Activated CD8-positive, alpha-beta memory T cell treated with anti-CD3 and anti-CD28 coated beads, Interleukin-2, amount 50 U/mL, for 48 hours (primary cell): ENCODE measurements around the gene CCDC191.

Source experiments
- DNase-seq: peaks from one replicate; pipeline ENCODE4 v3.0.0-alpha.2; 2020

The CCDC191 gene

GRCh38 chr3:114056130-114057010, at the start of gene CCDC191, which contains the start of gene QTRT2:
TSS of gene CCDC191 (minus strand) at chr3:114056526. CDS start at chr3:114056466, 60 bp downstream.
TSS of gene QTRT2 (plus strand) at chr3:114056737. CDS start at chr3:114065258, 8,521 bp downstream.
- peak; percentile 98 for DNase-seq

GRCh38 chr3:114104414-114104813, 48.1 kb upstream of the CCDC191 start:
- no peak for DNase-seq

GRCh38 chr3:114103858-114104257, 47.5 kb upstream of the CCDC191 start:
- no peak for DNase-seq

- no peak for DNase-seq
These were observed 46.9 kb upstream of the CCDC191 start for GRCh38 chr3:114103181-114103580.

- no peak for DNase-seq
These were observed 44.8 kb upstream of the CCDC191 start for GRCh38 chr3:114101101-114101500.

GRCh38 chr3:114095796-114096195, 39.5 kb upstream of the CCDC191 start:
- DNase-seq = no peak

- no peak for DNase-seq
These were observed 37.3 kb upstream of the CCDC191 start for GRCh38 chr3:114093596-114093995.

GRCh38 chr3:114093016-114093380, 36.7 kb upstream of the CCDC191 start:
- DNase-seq = no peak

GRCh38 chr3:114092151-114093015, 36.1 kb upstream of the CCDC191 start:
- DNase-seq = no peak

GRCh38 chr3:114089675-114090074, 33.3 kb upstream of the CCDC191 start:
- DNase-seq = no peak

- DNase-seq = no peak
These were observed 30.0 kb upstream of the CCDC191 start for GRCh38 chr3:114086356-114086755.

- no peak for DNase-seq
These were observed 26.8 kb upstream of the CCDC191 start for GRCh38 chr3:114083112-114083511.

GRCh38 chr3:114081037-114081436, 24.7 kb upstream of the CCDC191 start:
- no peak for DNase-seq

- DNase-seq = no peak
These were observed 23.9 kb upstream of the CCDC191 start for GRCh38 chr3:114080201-114080600.

- no peak for DNase-seq
These were observed 23.4 kb upstream of the CCDC191 start for GRCh38 chr3:114079761-114080160.

GRCh38 chr3:114078126-114078525, 21.8 kb upstream of the CCDC191 start:
- no peak for DNase-seq

GRCh38 chr3:114076711-114077110, 20.4 kb upstream of the CCDC191 start:
- no peak for DNase-seq

GRCh38 chr3:114071786-114072185, 15.5 kb upstream of the CCDC191 start:
- DNase-seq = no peak

GRCh38 chr3:114068336-114068735, 12.0 kb upstream of the CCDC191 start:
- DNase-seq = no peak

GRCh38 chr3:114067804-114068203, 11.5 kb upstream of the CCDC191 start:
- DNase-seq = no peak

GRCh38 chr3:114060906-114061655, 4.8 kb upstream of the CCDC191 start:
- DNase-seq = no peak

- no peak for DNase-seq
These were observed 2.3 kb upstream of the CCDC191 start for GRCh38 chr3:114058646-114059045.

- no peak for DNase-seq
These were observed 653 bp upstream of the CCDC191 start for GRCh38 chr3:114057011-114057347.
